AG10803 (cell line): ENCODE data around the gene RBPJL.

Experiments used
- DNase-seq: peaks from one replicate; pipeline ENCODE4 v3.0.0; 2010; ENCODE audit warnings: low read depth
- H3K4me3 ChIP-seq: 2 replicates; pipeline ENCODE4 v1.5.1; 2011; ENCODE audit warnings: mild to moderate bottlenecking, low read length, control low read depth
- CTCF ChIP-seq: conservative IDR thresholded peaks from 2 replicates; pipeline ENCODE4 v1.5.1; 2011; ENCODE audit warnings: mild to moderate bottlenecking, low read length, control low read depth, inconsistent platforms

RBPJL gene

GRCh38 chr20:45306431-45306982, at the start of gene RBPJL:
Gene RBPJL (plus strand): TSS chr20:45306840. CDS start chr20:45306923, 83 bp downstream.
- DNase-seq, result no peak
- TF ChIP-seq CTCF, result peak; percentile 65
- H3K4me3 ChIP-seq, result no peak within 1 kb of the TSS

- no peak for DNase-seq
- H3K4me3 ChIP-seq, result no peak overlapping the region
- no peak for TF ChIP-seq CTCF
Observed at GRCh38 chr20:45257161-45257560, 49.5 kb upstream of the RBPJL start.

- TF ChIP-seq CTCF, result no peak
- no peak overlapping the region for H3K4me3 ChIP-seq
- DNase-seq, result no peak
Observed at GRCh38 chr20:45257711-45258110, 48.9 kb upstream of the RBPJL start.

GRCh38 chr20:45258259-45258658, 48.4 kb upstream of the RBPJL start:
- H3K4me3 ChIP-seq, result no peak overlapping the region
- TF ChIP-seq CTCF, result no peak
- DNase-seq, result no peak

GRCh38 chr20:45258664-45259063, 48.0 kb upstream of the RBPJL start:
- no peak for DNase-seq
- no peak for TF ChIP-seq CTCF
- H3K4me3 ChIP-seq, result no peak overlapping the region

GRCh38 chr20:45263556-45264266, 42.9 kb upstream of the RBPJL start:
- TF ChIP-seq CTCF, result no peak
- H3K4me3 ChIP-seq, result no peak overlapping the region
- no peak for DNase-seq

GRCh38 chr20:45266977-45267376, 39.7 kb upstream of the RBPJL start:
- no peak for TF ChIP-seq CTCF
- no peak overlapping the region for H3K4me3 ChIP-seq
- DNase-seq, result no peak
